GM18858 (cell line): Measurements from ENCODE around the gene OR2AG1.

Experiments used
- ATAC-seq: cut with Tn5 transposase; IDR thresholded peaks from one replicate; pipeline ENCODE4 v1.9.1; 2021; ENCODE audit not compliant: unreplicated experiment

The OR2AG1 gene, protein sequence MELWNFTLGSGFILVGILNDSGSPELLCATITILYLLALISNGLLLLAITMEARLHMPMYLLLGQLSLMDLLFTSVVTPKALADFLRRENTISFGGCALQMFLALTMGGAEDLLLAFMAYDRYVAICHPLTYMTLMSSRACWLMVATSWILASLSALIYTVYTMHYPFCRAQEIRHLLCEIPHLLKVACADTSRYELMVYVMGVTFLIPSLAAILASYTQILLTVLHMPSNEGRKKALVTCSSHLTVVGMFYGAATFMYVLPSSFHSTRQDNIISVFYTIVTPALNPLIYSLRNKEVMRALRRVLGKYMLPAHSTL

DNA sequence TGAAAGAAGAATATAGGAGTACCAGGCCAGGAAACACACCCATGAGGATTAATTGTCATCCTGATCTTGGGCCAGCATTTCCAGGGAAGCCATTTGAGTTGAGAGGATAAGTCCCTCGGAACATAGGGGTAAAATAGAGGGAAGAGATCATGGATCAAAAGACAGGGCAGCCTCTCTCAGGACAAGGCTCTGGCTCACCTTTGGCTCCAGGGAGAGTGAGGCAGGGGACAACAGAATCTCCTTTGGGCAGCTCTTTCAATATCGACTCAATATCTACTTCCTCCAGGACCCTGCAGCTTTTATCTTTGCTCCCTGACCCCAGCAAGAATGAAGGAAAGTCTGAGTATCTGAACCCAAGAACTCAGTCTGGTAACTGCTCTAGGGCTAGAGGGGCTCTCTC lies at the start of gene OR2AG1:
TSS of gene OR2AG1 (plus strand) at position 301 of the 400 bp plus-strand sequence. CDS start 2,018 bp downstream, outside the sequence.
- no peak for ATAC-seq

GRCh38 chr11:6733326-6734275 lies 49.2 kb upstream of the OR2AG1 start:
- ATAC-seq: no peak

DNA sequence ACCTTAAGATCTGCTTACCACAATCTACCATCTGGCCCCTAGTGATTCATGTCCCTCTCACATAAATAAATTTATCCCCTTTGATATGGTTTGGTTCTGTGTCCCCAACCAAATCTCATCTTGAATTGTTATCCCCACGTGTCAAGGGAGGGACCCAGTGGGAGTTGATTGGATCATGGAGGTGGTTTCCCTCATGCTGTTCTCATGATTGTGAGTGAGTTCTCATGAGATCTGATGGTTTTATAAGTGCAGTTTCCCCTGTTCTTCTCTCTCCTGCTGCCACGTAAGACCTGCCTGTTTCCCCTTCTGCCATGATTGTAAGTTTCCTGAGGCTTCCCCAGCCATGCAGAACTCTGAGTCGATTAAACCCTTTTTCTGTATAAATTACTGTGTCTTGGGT lies 48.2 kb upstream of the OR2AG1 start:
- ATAC-seq: no peak

GRCh38 chr11:6735306-6735705 lies 47.5 kb upstream of the OR2AG1 start:
- ATAC-seq: no peak

GRCh38 chr11:6736495-6737121 lies 46.2 kb upstream of the OR2AG1 start:
- no peak for ATAC-seq

- ATAC-seq: peak; percentile 79
Observed at GRCh38 chr11:6737872-6738466, 44.9 kb upstream of the OR2AG1 start.

- no peak for ATAC-seq
Observed at GRCh38 chr11:6738590-6738989, 44.2 kb upstream of the OR2AG1 start.

- ATAC-seq: no peak
Observed at GRCh38 chr11:6742260-6742659, 40.6 kb upstream of the OR2AG1 start.

DNA sequence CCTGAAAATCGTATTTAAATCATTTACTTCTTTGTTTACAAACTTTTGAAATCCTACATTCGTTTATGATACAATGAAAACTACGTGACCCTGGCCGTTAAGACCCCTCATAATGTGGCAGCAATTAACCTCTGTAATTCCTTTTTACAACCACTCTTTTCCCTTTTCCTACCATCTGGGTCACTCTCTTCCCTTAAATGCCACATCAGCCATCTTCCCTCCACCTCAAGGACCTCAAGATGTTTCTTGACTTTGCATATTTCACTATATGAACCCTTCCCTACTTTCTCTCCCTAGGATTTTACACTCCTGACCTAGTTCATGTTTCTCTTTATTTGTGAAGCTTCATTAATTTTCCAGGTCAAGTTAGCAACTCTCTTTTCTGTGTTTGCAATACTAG lies 37.8 kb upstream of the OR2AG1 start:
- ATAC-seq: no peak

- ATAC-seq: peak; percentile 43
Observed at GRCh38 chr11:6745465-6746015, 37.3 kb upstream of the OR2AG1 start.

GRCh38 chr11:6746086-6746618 lies 36.7 kb upstream of the OR2AG1 start:
- peak; percentile 80 for ATAC-seq

GRCh38 chr11:6746626-6747025 lies 36.2 kb upstream of the OR2AG1 start:
- ATAC-seq: no peak

GRCh38 chr11:6747097-6747668 lies 35.6 kb upstream of the OR2AG1 start:
- no peak for ATAC-seq

DNA sequence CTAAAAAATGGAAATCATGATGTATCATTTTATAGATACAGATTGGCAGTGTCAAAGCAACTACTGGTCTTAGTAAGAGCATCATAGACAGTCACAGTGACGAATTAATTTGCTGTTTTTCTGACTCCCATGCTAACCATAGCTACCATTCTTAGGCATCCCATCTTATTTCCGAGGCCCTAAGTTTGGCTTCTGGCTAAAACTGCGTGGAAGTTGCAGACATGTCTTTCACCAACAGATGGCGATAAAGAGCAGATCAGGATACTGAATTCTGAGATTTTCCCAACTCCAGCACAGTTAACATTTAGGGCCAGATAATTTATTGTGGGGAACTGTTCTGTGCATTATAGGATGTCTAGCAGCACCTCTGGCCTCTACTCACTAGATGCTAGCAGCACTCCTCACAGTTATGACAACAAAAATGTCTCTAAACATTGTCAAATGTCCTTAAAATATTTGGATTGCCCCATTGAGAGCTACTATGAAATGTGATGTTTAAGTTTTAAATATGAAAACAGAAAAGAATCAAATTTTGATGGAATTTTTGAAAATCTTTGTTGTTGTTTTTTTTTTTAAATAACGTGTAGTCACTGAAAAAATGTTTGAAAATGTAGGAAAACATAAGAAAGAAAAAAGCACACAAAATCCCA lies 27.4 kb upstream of the OR2AG1 start:
- no peak for ATAC-seq

GRCh38 chr11:6755953-6756347 lies 26.9 kb upstream of the OR2AG1 start:
- ATAC-seq: no peak

GRCh38 chr11:6757373-6757967 lies 25.4 kb upstream of the OR2AG1 start:
- ATAC-seq: peak; percentile 77

- peak; percentile 95 for ATAC-seq
Observed at GRCh38 chr11:6771926-6772893, 10.6 kb upstream of the OR2AG1 start, which contains the start of gene OR2AG2. Gene OR2AG2, minus strand, starts transcription at chr11:6771976. Its CDS starts 3,019 bp downstream, at chr11:6768957.

DNA sequence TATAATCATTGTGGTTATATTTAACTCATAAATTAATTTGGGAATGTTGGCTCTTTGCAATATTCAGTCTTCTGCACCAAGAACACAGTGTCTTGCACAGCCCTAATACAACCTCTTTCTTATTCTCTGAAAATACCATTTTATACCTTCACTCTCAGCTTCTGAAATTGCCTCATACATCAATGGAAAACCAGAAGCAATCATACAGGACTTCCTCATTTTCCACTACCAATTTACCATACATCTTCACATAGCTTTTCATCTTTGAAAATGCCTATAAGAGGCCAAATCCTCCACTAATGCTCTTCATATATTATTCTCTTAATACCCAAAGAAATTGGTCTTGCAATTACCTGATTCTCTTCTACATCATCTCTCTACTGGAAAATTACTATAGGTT lies 4.3 kb upstream of the OR2AG1 start:
- ATAC-seq: no peak
